Psoas muscle (tissue), 8 donors: ENCODE results near the gene GGTLC3. TPM values are rescaled to one million over a fixed set of nuclear protein-coding genes. Genes with fewer than 3 reads are reported as not detected.
"Not testable (repeated sequence)": the region's sequence is repeated elsewhere in the genome, so short reads cannot be mapped to it uniquely, and the experiment has no call there.

Experiments
- ATAC-seq, 4 donors: fragments of 200-7000 bp; cut with Tn5 transposase; one replicate each; pipeline ENCODE4 v1.9.1; 2020; ENCODE audit warnings: moderate library complexity in 3 of 4, mild to moderate bottlenecking in 2 of 4
- DNase-seq, 2 donors: peaks; one replicate each; pipeline ENCODE4 v3.0.0-alpha.2; 2020
- H3K27ac ChIP-seq: fragments of 200-600 bp; one replicate; pipeline ENCODE4 v1.8.0; 2022
- H3K27me3 ChIP-seq, 3 donors: fragments of 200-600 bp in 1 of 3; one replicate each; pipeline versions ENCODE4 v1.6.1 to v1.8.0; 2013 to 2022; ENCODE audit warnings: low read length in 2 of 3, mild to moderate bottlenecking in 2 of 3, moderate library complexity in 1 of 3; ENCODE audit not compliant: insufficient read depth in 3 of 3
- H3K36me3 ChIP-seq, 2 donors: fragments of 200-600 bp in 1 of 2; one replicate each; pipeline versions ENCODE4 v1.6.1 to v1.8.0; 2013 to 2022; ENCODE audit warnings: low read depth in 1 of 2, mild to moderate bottlenecking in 1 of 2, moderate library complexity in 1 of 2; ENCODE audit not compliant: insufficient read depth in 1 of 2
- H3K4me1 ChIP-seq: fragments of 200-600 bp; one replicate; pipeline ENCODE4 v1.8.0; 2022
- H3K4me3 ChIP-seq: fragments of 200-600 bp; one replicate; pipeline ENCODE4 v1.8.0; 2022; ENCODE audit warnings: mild to moderate bottlenecking
- H3K9me3 ChIP-seq: fragments of 200-600 bp; one replicate; pipeline ENCODE4 v1.8.0; 2022
- WGBS, 3 donors: extraction: QIAGEN DNeasy Blood & Tissue Kit; methylation state at CpG; one replicate each; pipeline versions ENCODE4 v1.1.6 to v1.1.7; 2013; 5-methylcytosine and 5-hydroxymethylcytosine counted together
- intact Hi-C, 2 donors: fragments of 100-400 bp; cut with DNase I; formaldehyde crosslinking; loops; one replicate each; pipeline versions ENCODE4 v1.11.0 to v1.14.2; 2022
- polyA plus RNA-seq, 3 donors: library from polyadenylated mRNA; stranded (reverse); fragments of 200-250 nt; gene quantifications; one replicate each; pipeline ENCODE4 v1.2.3, GENCODE V29; 2013
- total RNA-seq, 4 donors: library from RNA; stranded (reverse); fragmentation: NEBNext Ultra II Directional in 2 of 4; extraction: Animal tissue kit (Norgen Biotek cat#: 25700) in 2 of 4; gene quantifications; one replicate each; pipeline versions ENCODE4 v1.2.1 to v1.2.4, GENCODE V29; 2021 to 2023
- donor health status: healthy with polysubstance abuse.
- donor health status: DM: no; HTN: no; CAD: no; lungs with moderate emphysema.
- donor health status: Bipolar disorder and iron deficiency.
- donor health status: healthy.
- donor health status: DM: yes; HTN: yes; CAD: no.
- donor health status: DM: no; HTN: no; CAD: no.
- donor health status: DM: no; HTN: no; CAD: no.
- donor health status: DM: yes; HTN: yes; CAD: no.

The GGTLC3 gene
- total and polyA plus RNA-seq, 7 donors, result not detected

DNA sequence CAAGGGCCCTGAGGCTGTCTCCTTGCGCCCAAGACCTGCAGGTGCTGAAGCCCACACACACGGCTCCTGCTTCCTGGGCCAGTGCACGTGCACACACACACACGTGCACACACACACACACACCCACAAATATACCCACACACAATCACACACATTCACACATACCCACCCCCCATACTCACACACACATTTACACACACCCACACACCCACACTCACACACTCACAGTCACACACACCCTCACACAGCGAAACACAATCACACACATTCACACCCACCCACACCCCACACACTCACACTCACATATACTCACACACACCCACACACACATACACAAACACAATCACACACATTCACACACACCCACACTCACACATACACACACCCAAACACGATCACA lies 6.6 kb downstream of the GGTLC3 start:
- H3K4me1 ChIP-seq, H3K36me3 ChIP-seq, DNase-seq, ATAC-seq, H3K27me3 ChIP-seq, H3K4me3 ChIP-seq, H3K9me3 ChIP-seq, H3K27ac ChIP-seq, intact Hi-C loops: not testable (repeated sequence)
- 73 to 82% methylated on average over 6 of the region's 6 CpGs; no CpG with 5 or more reads in 1 of the 3 donors for WGBS, 3 donors

DNA sequence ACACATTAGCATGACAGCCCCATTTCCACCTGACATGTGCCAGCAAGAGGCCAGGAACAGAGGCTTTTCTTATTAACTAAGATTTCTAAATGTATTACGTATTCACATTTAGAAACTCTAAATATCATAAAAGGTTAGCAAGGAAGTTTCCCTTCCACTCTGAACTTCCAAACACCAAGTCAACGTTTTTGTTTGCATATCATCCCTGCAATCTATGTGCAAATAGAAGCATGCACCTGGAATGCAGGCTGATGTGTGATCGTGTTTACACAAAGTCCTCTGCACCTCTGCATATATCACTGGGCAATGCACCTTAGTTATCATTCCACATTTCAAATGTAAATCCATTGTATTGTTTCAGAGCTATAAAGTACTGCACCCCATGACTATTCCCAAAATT lies 21.7 kb downstream of the GGTLC3 start:
- H3K27me3 ChIP-seq, result not testable (repeated sequence)

More for the DNA sequence above, 21.7 kb downstream of the GGTLC3 start:
- intact Hi-C loops, H3K4me3 ChIP-seq, DNase-seq, H3K36me3 ChIP-seq, H3K27ac ChIP-seq, H3K9me3 ChIP-seq, H3K4me1 ChIP-seq, ATAC-seq: not testable (repeated sequence)
- WGBS, 3 donors, result no CpG with 5 or more reads among the region's 3 CpGs

Other genes starting within 250 kb of the GGTLC3 start
- not detected for gene TMEM191B, start 9.6 kb upstream of the GGTLC3 start, total RNA-seq
- gene TMEM191B, start 9.6 kb upstream of the GGTLC3 start, polyA plus RNA-seq, result not detected
- under 1 TPM in 1 of 4 donors, not detected in 3; 0.11 TPM for gene RIMBP3, start 93.8 kb upstream of the GGTLC3 start, total RNA-seq
- under 1 TPM in 2 of 3 donors, not detected in 1; 0.01 to 0.09 TPM for gene RIMBP3, start 93.8 kb upstream of the GGTLC3 start, polyA plus RNA-seq